HG03103 (cell line): ENCODE results near the gene DDB1.

Experiments
- ATAC-seq: cut with Tn5 transposase; IDR thresholded peaks from one replicate; pipeline ENCODE4 v1.9.1; 2021; ENCODE audit warnings: low read depth; ENCODE audit not compliant: unreplicated experiment

DDB1 gene

GRCh38 chr11:61332797-61333549 is at the start of gene DDB1, which contains the start of gene TKFC:
Gene DDB1 (minus strand): TSS chr11:61333105. CDS start chr11:61332968, 137 bp downstream.
Gene TKFC (plus strand): TSS chr11:61333228. CDS start chr11:61334729, 1,501 bp downstream.
- peak; percentile 82 for ATAC-seq

DNA sequence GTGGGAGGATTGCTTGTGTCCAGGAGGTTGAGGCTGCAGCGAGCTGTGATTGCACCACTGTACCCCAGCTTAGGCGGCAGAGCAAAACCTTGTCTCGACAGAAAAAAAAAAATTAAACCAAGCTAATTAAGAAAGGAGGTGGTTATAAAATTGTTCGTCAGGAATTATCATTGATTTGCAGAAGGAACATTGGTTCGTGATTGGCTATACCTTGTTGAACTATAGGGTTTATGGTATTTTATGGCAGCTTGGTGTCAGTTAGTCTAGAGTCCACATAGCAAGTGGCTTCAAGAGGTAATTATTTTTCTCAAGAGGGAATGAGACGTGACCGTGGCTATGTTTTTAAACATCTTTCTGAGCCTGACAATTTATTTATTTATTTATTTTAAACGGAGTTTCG is 48.0 kb upstream of the DDB1 start:
- no peak for ATAC-seq

DNA sequence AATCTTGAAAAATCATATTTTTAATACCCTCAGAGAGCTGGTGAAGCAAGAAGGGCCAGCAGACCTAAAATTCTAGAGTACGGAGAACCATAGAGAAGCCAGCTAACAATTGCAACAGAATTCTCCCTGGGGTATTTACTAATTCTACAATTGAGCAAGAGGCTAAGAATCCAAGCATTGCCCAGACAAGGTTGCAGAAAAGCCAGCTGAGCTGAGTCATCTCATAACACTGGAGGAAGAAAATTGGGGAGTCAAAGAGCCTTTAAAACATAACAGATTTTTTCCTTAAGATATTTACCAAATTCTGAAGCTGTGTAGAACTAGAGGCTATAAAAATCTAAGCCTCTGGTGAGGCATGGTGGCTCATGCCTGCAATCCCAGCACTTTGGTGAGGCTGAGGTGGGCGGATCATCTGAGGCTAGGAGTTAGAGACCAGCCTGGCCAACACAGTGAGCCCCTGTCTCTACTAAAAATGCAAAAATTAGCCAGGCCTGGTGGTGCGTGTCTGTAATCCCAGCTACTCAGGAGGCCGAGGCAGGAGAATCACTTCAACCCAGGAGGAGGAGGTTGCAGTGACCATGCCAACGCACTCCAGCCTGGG is 45.9 kb upstream of the DDB1 start:
- ATAC-seq, result no peak

- ATAC-seq, result no peak
These were observed 44.7 kb upstream of the DDB1 start for GRCh38 chr11:61377461-61378160.

DNA sequence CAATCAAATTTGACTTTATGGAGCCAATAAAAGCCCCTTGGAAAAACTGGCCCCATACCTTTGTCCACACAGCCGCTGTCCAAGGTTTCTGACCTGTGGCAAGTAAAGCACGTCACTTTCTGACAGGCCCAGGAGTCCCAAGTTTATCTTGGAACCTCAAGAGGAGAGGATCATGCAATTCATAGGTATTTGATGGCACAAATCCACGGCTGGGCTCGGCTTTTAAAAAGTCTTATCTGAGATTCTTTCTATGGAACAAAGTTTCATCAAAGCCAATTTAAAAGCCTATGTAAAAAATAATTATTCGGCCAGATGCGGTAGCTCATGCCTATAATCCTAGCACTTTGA is 42.8 kb upstream of the DDB1 start:
- no peak for ATAC-seq

GRCh38 chr11:61372659-61373420 is 39.9 kb upstream of the DDB1 start:
- ATAC-seq, result no peak

GRCh38 chr11:61370349-61371005 is 37.6 kb upstream of the DDB1 start:
- ATAC-seq, result no peak

DNA sequence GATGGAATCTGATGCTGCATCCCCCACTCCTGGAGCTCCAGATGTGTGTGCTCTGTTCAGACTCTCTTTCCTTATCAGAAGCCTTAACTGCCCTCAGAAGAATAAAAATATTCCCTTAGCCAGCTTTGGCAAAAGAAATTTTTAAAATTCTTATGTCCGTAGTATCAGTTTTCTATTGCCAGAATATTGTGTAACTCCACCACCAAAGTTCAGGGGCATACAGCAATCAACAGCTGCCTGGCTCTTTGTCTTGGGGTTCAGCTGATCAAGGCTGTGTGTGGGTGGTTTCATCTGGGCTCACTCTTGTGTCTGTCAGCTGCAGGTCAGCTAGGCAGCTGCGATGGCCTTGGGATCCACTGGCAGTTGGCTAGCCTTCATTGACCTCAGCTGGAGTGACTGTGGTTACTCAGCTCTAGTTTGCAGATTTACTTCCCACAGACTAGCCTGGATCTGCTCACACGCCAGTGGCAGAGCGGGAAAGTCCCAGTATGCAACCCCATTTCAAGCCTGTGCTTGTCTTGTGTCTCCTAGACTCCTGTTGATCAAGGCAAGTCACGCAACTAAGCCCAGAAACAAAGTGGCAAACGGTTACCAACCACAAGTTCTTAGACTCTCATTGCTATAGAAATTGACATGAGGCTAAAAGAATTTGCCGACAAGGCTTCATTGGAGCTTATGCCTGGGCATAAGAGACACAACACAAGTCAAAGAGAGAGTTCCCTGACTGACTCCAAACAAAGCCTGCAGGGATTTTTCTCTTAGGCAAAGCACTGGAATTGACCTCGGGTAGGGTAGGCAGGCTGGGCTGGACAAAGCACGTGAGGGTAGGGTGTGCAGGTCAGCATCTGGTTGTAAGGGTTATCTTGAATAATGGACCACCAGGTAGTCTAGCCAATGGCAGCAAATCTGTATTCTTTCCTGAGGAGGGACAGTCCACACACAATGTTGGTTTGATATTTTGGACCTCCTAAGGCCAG is 36.8 kb upstream of the DDB1 start:
- no peak for ATAC-seq

DNA sequence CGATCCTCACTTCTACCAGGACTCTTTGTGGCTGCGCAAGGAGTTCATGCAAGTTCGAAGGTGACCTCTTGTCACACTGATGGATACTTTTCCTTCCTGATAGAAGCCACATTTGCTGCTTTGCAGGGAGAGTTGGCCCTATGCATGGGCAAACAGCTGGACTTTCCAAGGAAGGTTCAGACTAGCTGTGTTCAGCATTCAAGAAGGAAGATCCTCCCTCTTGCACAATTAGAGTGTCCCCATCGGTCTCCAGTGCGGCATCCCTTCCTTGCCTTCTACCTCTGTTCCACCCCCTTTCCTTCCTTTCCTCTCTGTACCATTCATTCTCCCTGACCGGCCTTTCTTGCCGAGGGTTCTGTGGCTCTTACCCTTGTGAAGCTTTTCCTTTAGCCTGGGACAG is 35.7 kb upstream of the DDB1 start:
- no peak for ATAC-seq

DNA sequence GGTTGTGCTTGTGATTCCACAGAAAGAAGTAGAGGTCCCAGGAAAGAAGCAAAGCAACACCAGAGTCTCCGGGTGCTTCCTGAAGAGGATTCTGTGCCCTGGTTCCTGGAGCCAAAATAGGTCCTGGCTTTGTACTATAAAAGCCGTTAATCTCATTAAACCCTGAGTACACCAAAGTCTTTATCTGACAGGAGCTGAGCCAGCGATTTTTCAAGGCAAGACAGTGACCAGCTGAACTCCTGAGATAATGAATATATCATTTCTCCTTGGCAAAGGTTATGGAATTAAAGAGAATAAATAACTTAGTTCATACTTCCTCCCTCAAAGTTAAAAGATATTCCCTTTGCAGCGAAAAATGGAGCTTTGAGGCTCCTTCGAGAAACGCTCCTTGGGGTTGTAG is 34.5 kb upstream of the DDB1 start:
- ATAC-seq, result no peak

DNA sequence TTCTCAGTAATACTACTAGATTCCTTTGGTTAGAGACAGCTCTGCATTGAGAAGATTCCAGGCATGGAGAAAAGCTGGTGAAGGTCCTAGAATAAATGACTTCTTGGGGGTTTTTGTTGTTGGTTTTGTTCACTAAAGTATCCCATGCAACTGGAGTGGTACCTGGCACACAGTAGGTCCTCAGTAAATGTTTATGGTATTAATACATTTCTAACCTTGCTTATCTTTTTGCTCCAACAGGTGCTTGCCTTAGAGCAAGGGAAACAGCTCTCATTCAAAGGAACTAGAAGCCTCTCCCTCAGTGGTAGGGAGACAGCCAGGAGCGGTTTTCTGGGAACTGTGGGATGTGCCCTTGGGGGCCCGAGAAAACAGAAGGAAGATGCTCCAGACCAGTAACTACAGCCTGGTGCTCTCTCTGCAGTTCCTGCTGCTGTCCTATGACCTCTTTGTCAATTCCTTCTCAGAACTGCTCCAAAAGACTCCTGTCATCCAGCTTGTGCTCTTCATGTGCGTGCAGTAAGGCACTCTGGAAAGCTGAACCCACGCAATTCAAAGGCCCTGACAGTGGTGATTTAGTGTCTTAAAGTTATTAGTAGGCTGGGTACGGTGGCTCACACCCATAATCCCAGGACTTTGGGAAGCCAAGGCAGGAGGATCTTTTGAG is 31.2 kb upstream of the DDB1 start:
- no peak for ATAC-seq

DNA sequence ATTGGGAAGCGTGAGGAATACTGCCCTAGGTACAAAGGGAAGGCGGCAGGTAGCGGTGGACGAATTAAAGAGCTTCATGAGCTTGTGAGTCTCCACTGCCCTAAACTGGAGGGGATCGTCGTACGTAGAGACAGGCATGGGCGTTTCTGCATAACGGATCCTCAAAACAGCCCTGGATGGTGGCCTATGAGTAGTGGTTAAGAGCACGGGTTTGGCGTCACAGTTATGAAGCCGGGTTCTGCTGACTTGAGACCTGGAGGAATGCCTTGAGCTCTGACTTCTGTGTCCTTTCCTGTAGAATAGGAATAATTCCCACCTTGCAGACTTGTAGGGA is 29.6 kb upstream of the DDB1 start:
- no peak for ATAC-seq

- ATAC-seq, result peak; percentile 75
These were observed 29.0 kb upstream of the DDB1 start, which contains the start of the genes CYB561A3 and TMEM138 for GRCh38 chr11:61361741-61362541. Gene CYB561A3 (minus strand): TSS chr11:61361882. CDS start chr11:61356713, 5,169 bp downstream. Gene TMEM138 (plus strand): TSS chr11:61362374. CDS start chr11:61364391, 2,017 bp downstream.

- no peak for ATAC-seq
These were observed 28.4 kb upstream of the DDB1 start for GRCh38 chr11:61361237-61361740.

- no peak for ATAC-seq
These were observed 26.6 kb upstream of the DDB1 start for GRCh38 chr11:61359516-61359915.

- no peak for ATAC-seq
These were observed 25.7 kb upstream of the DDB1 start for GRCh38 chr11:61358566-61358965.

DNA sequence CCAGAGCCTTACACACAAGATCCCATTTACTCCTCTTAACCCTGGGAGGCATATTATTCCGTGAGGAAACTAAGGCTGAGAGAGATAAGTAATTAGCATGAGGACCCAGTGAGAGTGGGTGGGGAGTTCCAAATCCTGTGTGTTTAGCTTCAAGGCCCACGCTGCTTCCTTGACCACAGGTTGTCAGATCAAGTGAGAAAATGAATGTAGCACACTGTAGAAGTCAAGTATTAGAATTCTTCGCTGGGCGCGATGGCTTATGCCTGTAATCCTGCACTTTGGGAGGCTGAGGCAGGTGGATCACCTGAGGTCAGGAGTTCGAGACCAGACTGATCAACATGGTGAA is 25.0 kb upstream of the DDB1 start:
- no peak for ATAC-seq
